Activated CD4-positive, alpha-beta T cell treated with anti-CD3 and anti-CD28 coated beads, Interleukin-2, amount 50 U/mL, for 24 hours (primary cell): ENCODE measurements around the gene POLE.

ENCODE experiments used
- DNase-seq, 2 donors: peaks; one replicate each; pipeline ENCODE4 v3.0.0-alpha.2; 2020; ENCODE audit warnings: low read depth in 1 of 2, low spot score in 1 of 2

POLE gene

DNA sequence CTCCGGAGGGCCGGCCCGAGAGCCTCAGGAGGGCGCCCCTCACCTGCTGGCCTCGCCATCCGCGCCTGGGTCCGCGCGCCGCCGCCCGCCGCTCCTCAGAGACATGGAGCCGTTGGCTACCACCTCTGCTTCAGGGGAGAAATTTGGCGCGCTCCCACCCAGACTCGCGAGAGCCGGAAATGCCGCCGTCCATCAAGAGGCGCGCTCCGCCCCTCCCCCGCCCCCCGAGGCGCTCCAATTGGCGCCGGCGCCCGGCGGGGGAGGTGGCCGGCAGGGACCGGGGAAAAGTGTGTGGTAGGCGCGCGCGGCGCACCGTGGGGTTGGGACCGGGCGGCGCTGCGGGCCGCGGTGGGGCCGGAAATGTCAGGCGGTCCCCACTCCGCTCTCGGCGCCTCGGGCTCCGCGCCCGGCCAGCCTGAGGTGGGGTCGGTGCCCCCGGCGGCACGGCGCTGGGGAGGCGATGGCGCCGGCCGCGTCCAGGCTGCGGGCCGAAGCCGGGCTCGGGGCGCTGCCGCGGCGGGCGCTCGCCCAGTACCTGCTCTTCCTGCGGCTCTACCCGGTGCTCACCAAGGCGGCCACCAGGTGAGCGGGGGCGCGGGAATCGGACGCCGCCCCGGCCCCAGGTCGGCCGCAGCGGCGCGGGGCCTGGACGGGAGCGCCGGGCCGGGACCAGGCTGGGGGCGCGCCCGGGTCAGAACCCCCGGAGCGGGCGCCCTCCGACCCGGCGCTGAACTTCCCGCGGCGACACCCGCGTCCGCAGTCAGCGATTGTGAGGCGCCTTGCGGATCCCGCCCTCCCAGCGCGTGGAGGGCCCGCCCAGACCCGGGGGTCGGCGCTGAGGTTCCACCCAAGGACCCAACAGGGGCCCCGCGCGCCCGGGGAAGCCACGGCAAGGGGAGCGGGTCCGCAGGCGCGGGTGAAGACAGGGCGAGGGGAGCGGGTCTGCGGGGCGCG lies at the start of gene POLE, which contains the start of gene PXMP2:
Gene POLE, minus strand, starts transcription at position 132 of the 954 bp plus-strand sequence. Its CDS starts 27 bp downstream, at position 105.
Gene PXMP2, plus strand, starts transcription at position 377 of the 954 bp plus-strand sequence. Its CDS starts 84 bp downstream, at position 461.
- peak; percentile 91 to 92 for DNase-seq

DNA sequence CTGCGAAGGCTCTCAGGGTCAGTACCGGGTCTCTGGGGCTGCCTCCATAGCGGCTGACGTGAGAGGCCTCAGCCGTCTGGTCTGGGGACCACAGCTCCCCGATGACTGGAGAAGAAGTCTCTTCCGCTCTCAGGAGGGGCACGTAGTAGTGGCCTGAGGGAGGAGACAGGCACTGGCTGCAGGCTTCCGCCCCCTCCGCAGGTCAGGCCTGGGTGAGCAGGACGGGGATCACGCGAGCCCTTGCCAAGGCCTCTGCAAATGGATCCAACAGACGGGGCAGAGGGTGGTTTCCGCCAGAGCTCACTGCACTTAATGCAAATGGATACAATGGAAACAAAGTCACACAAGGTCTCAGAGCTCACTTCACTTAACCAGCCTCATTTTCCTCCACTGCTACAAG lies 49.8 kb upstream of the POLE start:
- no peak for DNase-seq

GRCh38 chr12:132736378-132736777 lies 49.2 kb upstream of the POLE start:
- no peak for DNase-seq

GRCh38 chr12:132735496-132735895 lies 48.4 kb upstream of the POLE start:
- DNase-seq, result no peak

DNA sequence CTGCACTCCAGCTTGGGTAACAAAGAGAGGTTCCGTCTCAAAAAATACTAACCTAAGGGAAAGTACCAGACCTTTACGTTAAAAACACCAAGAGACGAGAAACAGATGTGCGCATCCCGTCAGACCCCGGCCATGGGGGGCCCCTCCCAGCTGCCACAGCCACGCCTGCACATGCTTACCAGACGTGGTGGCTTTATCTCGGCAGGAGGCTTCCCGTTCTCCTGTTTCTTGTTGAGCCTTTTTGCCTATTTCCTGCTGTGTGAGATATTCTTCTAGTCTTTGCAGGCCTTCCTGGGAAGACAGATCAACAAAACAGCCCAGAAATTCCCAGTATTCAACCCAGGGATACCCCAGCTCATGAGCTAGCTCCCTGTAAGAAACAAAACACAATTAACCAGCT lies 47.1 kb upstream of the POLE start:
- no peak for DNase-seq

DNA sequence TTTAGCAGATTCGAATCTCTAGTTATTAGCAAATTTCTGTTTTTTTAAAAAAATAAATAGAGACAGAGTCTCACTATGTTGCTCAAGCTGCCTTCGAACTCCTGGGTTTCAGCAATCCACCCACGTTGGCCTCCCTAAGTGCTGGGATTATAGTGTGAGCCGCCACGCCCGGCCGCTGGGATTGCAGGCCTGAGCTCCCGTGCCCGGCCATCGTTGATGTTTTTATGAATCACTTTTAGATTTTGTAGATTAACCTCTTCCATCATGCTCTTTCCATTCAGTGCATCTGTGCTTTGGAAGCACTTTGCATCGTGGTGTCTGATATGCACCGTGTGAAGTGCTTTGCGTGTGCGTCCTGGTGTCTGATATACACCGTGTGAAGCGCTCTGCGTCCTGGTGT lies 44.4 kb upstream of the POLE start:
- no peak for DNase-seq

DNA sequence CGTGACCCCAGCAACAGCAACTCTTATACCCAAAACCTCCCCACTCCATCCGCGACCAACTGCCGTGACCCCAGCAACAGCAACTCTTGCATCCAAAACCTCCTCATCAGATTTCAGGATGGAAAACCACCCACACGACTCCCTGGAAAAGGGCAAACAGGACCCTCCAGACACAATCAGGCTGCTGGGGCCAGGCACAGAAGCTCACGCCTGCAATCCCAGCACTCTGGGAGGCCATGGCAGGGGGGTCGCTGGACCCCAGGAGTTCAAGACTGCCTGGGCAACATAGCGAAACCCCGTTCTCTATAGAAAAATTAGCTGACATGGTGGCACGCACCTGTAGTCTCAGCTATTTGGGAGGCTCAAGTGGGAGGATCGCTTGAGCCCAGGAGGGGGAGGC lies 43.2 kb upstream of the POLE start:
- no peak for DNase-seq

- no peak for DNase-seq
These were observed 42.6 kb upstream of the POLE start for GRCh38 chr12:132729541-132730320.

DNA sequence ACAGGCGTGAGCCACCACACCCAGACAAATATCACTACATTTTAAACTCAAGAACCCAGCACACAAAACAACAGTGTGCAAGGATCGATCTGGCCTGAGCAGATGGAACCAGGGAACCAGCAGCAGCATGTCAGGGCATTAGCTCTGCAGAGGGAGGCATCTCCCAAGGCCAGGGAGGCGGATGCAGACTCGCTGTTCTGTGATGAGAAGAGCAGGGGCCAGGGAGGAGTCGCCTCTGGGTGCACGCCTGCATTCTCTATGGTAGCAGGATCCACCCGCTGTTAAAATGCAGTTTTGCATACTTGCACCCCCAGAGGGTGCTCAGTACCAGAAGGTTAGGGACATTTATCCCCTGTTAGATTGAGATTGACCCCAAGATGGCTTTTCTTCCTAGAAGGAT lies 41.4 kb upstream of the POLE start:
- DNase-seq, result no peak

- no peak for DNase-seq
These were observed 40.1 kb upstream of the POLE start for GRCh38 chr12:132727091-132727794.

- DNase-seq, result no peak
These were observed 39.2 kb upstream of the POLE start for GRCh38 chr12:132726386-132726785.

GRCh38 chr12:132724506-132725241 lies 37.5 kb upstream of the POLE start:
- DNase-seq, result no peak

GRCh38 chr12:132723764-132724140 lies 36.6 kb upstream of the POLE start:
- no peak for DNase-seq

- no peak for DNase-seq
These were observed 36.0 kb upstream of the POLE start for GRCh38 chr12:132723015-132723763.

- DNase-seq, result no peak
These were observed 33.6 kb upstream of the POLE start for GRCh38 chr12:132720606-132721345.

DNA sequence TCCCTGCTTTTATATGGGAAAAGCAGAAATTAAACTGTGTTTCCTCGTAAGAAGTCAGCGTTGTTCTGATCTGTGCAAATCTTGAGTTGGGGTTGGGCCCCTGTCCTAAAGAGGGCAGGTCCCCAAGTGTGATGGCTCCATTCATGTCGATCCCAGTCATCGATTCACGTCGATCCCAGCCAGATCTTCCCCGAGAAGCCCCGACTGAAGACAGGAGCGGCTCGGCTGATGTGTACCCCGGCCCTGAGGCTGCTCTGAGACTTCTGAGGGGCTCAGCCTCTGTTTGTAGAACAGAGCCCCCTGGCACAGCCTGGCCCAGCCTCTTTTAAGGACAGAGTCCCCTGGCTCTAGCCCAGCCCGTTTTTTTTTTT lies 32.8 kb upstream of the POLE start:
- DNase-seq, result no peak

DNA sequence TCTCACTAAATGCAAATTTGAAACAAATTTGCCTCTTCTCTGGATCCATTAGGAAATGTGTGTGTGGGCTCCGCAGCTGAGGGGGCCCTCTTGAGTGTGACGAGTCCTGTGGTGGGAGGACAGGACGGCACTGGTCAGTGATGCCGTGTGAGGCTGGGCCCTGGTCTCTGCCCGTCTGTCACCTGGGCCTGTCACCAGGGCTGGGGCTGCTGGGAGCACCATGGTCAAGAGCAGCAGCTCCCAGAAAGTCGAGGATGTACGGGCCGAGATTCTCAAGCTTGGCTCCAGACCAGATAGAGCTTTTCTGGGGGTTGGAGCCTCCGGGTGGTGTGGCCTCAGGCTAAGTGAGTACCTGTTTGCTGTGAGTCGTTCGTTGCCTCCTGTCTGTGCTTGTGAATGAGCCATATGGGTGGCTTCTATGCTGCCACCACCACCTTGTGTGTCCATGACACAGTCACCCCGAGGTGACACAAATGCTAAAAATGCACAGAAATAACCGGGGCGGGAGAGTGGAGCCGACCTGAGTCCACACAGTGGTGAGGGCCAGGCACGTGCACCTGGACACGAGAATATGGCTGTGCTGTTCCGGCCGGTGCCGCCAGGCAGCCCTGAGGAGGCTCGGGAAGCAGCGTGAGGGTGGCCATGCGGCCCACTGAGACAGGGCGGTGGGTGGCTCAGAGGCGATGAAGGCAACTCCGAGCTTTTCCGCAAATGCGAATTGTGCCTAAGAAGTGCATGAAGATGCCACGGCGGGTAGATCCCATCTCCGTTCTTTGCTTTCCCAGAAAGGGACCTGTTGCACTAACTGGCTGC lies 32.2 kb upstream of the POLE start:
- DNase-seq, result no peak

DNA sequence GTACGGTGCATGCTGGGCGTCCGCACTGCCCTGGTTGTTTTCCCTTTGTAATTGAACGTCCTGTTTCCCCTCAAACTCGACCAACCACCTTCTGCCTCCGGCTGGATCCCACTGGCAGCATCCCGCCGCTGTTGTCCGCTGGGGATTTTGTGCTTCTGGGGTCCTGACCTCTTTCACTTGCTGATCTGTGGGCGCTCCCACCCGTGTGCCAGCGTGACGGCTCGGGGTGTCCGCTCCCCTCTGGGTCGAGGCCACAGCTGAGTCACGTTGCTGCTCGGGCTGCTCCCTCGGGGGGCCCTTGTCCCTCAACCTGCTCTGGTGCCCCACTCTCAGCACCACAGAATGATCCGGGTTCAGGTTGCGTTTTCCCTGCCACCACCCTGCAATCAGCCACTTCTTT lies 31.5 kb upstream of the POLE start:
- DNase-seq, result no peak
